Activated CD4-positive, alpha-beta T cell treated with anti-CD3 and anti-CD28 coated beads, Interleukin-2, amount 50 U/mL, for 24 hours (primary cell): ENCODE measurements around the gene RFX2.
"Not testable (repeated sequence)": the region's sequence is repeated elsewhere in the genome, so short reads cannot be mapped to it uniquely, and the experiment has no call there.

ENCODE experiments used
- DNase-seq, 2 donors: peaks; one replicate each; pipeline ENCODE4 v3.0.0-alpha.2; 2020; ENCODE audit warnings: low read depth in 1 of 2, low spot score in 1 of 2

RFX2 gene

GRCh38 chr19:6041991-6042481, 68.3 kb downstream of the RFX2 start:
- no peak for DNase-seq

- DNase-seq = no peak
Measured at GRCh38 chr19:6041071-6041470, 69.2 kb downstream of the RFX2 start.

GRCh38 chr19:6039566-6040225, 70.6 kb downstream of the RFX2 start:
- DNase-seq = no peak

- no peak for DNase-seq
Measured at GRCh38 chr19:6038634-6039405, 71.5 kb downstream of the RFX2 start.

GRCh38 chr19:6035026-6035425, 75.3 kb downstream of the RFX2 start:
- no peak for DNase-seq

GRCh38 chr19:6034512-6034911, 75.8 kb downstream of the RFX2 start:
- DNase-seq = no peak

- no peak for DNase-seq
Measured at GRCh38 chr19:6033744-6034264, 76.5 kb downstream of the RFX2 start.

GRCh38 chr19:6032827-6033226, 77.5 kb downstream of the RFX2 start:
- no peak for DNase-seq

GRCh38 chr19:6032381-6032780, 77.9 kb downstream of the RFX2 start:
- DNase-seq = no peak

- no peak for DNase-seq
Measured at GRCh38 chr19:6030214-6030507, 80.1 kb downstream of the RFX2 start.

GRCh38 chr19:6026390-6027227, 83.7 kb downstream of the RFX2 start:
- no peak for DNase-seq

- not testable (repeated sequence) for DNase-seq
Measured at GRCh38 chr19:6024756-6025155, 85.5 kb downstream of the RFX2 start.

- DNase-seq = no peak
Measured at GRCh38 chr19:6023936-6024335, 86.4 kb downstream of the RFX2 start.

GRCh38 chr19:6023085-6023682, 87.1 kb downstream of the RFX2 start:
- DNase-seq = no peak

- no peak for DNase-seq
Measured at GRCh38 chr19:6022570-6023064, 87.7 kb downstream of the RFX2 start.

- DNase-seq = peak; percentile 56 to 79
Measured at GRCh38 chr19:6021878-6022569, 88.3 kb downstream of the RFX2 start.

GRCh38 chr19:6020972-6021805, 89.1 kb downstream of the RFX2 start:
- DNase-seq = no peak

- no peak for DNase-seq
Measured at GRCh38 chr19:6020166-6020882, 90.0 kb downstream of the RFX2 start.

GRCh38 chr19:6018786-6019185, 91.5 kb downstream of the RFX2 start:
- DNase-seq = no peak
